Ishikawa (cell line): ENCODE data around the gene LIMK2.

Source experiments
- CEBPB ChIP-seq: IDR thresholded peaks from 2 replicates; pipeline ENCODE4 v1.6.1; 2012
- CREB1 ChIP-seq: IDR thresholded peaks from 2 replicates; pipeline ENCODE4 v1.6.1; 2012; ENCODE audit warnings: low read depth
- EGR1 ChIP-seq: IDR thresholded peaks from 2 replicates; pipeline ENCODE4 v1.6.1; 2012
- EP300 ChIP-seq: IDR thresholded peaks from 2 replicates; pipeline ENCODE4 v1.6.1; 2012; ENCODE audit warnings: borderline replicate concordance
- FOXM1 ChIP-seq: IDR thresholded peaks from 2 replicates; pipeline ENCODE4 v1.6.1; 2012; ENCODE audit warnings: low read depth, borderline replicate concordance
- NFIC ChIP-seq: IDR thresholded peaks from 2 replicates; pipeline ENCODE4 v1.6.1; 2012
- RAD21 ChIP-seq: IDR thresholded peaks from 2 replicates; pipeline ENCODE4 v1.6.1; 2012; ENCODE audit warnings: low read depth
- REST ChIP-seq: IDR thresholded peaks from 2 replicates; pipeline ENCODE4 v1.6.1; 2012; ENCODE audit warnings: low read depth, mild to moderate bottlenecking
- TAF1 ChIP-seq: IDR thresholded peaks from 2 replicates; pipeline ENCODE4 v1.6.1; 2012; ENCODE audit warnings: low read depth, mild to moderate bottlenecking
- TCF12 ChIP-seq: IDR thresholded peaks from 2 replicates; pipeline ENCODE4 v1.6.1; 2012; ENCODE audit warnings: low read depth
- TEAD4 ChIP-seq: IDR thresholded peaks from 2 replicates; pipeline ENCODE4 v1.6.1; 2012
- YY1 ChIP-seq: IDR thresholded peaks from 2 replicates; pipeline ENCODE4 v1.6.1; 2012; ENCODE audit warnings: low read depth
- ZBTB7A ChIP-seq: IDR thresholded peaks from 2 replicates; pipeline ENCODE4 v1.6.1; 2012; ENCODE audit warnings: low read depth
- TF ChIP-seq, protein P1 (sequence below): IDR thresholded peaks from 2 replicates; pipeline ENCODE4 v1.6.1; 2012
- TF ChIP-seq, protein P2 (sequence below): IDR thresholded peaks from 2 replicates; pipeline ENCODE4 v1.6.1; 2012

The LIMK2 gene

GRCh38 chr22:31274017-31274416 is 61.9 kb downstream of the LIMK2 start:
- TF ChIP-seq CREB1 = no peak
- TF ChIP-seq NFIC = no peak
- no peak for TF ChIP-seq ZBTB7A
- TF ChIP-seq TAF1 = no peak
- TF ChIP-seq TEAD4 = no peak
- no peak for TF ChIP-seq CEBPB
- no peak for TF ChIP-seq EP300
- TF ChIP-seq RAD21 = no peak
- no peak for TF ChIP-seq EGR1
- TF ChIP-seq YY1 = no peak
- TF ChIP-seq REST = no peak
- TF ChIP-seq, protein P1, sequence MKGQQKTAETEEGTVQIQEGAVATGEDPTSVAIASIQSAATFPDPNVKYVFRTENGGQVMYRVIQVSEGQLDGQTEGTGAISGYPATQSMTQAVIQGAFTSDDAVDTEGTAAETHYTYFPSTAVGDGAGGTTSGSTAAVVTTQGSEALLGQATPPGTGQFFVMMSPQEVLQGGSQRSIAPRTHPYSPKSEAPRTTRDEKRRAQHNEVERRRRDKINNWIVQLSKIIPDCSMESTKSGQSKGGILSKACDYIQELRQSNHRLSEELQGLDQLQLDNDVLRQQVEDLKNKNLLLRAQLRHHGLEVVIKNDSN = no peak
- TF ChIP-seq, protein P2, sequence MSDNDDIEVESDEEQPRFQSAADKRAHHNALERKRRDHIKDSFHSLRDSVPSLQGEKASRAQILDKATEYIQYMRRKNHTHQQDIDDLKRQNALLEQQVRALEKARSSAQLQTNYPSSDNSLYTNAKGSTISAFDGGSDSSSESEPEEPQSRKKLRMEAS = no peak
- no peak for TF ChIP-seq FOXM1
- no peak for TF ChIP-seq TCF12

GRCh38 chr22:31275018-31275417 is 62.9 kb downstream of the LIMK2 start:
- TF ChIP-seq, protein P2 = no peak
- no peak for TF ChIP-seq TCF12
- no peak for TF ChIP-seq EGR1
- no peak for TF ChIP-seq TEAD4
- TF ChIP-seq RAD21 = no peak
- TF ChIP-seq REST = no peak
- TF ChIP-seq, protein P1 = no peak
- no peak for TF ChIP-seq EP300
- no peak for TF ChIP-seq CREB1
- no peak for TF ChIP-seq YY1

GRCh38 chr22:31275576-31275975 is 63.5 kb downstream of the LIMK2 start:
- TF ChIP-seq RAD21 = no peak
- TF ChIP-seq TEAD4 = no peak
- TF ChIP-seq TCF12 = no peak
- no peak for TF ChIP-seq CEBPB
- no peak for TF ChIP-seq REST
- no peak for TF ChIP-seq FOXM1
- TF ChIP-seq, protein P1 = no peak
- no peak for TF ChIP-seq EP300
- TF ChIP-seq, protein P2 = no peak
- no peak for TF ChIP-seq TAF1
- no peak for TF ChIP-seq EGR1
- no peak for TF ChIP-seq YY1
- TF ChIP-seq ZBTB7A = no peak
- no peak for TF ChIP-seq CREB1
- no peak for TF ChIP-seq NFIC

DNA sequence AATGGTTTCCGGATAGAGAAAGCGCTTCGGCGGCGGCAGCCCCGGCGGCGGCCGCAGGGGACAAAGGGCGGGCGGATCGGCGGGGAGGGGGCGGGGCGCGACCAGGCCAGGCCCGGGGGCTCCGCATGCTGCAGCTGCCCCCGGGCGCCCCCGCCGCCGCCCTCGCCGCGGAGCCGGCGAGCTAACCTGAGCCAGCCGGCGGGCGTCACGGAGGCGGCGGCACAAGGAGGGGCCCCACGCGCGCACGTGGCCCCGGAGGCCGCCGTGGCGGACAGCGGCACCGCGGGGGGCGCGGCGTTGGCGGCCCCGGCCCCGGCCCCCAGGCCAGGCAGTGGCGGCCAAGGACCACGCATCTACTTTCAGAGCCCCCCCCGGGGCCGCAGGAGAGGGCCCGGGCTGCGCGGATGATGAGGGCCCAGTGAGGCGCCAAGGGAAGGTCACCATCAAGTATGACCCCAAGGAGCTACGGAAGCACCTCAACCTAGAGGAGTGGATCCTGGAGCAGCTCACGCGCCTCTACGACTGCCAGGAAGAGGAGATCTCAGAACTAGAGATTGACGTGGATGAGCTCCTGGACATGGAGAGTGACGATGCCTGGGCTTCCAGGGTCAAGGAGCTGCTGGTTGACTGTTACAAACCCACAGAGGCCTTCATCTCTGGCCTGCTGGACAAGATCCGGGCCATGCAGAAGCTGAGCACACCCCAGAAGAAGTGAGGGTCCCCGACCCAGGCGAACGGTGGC is 64.5 kb downstream of the LIMK2 start:
- TF ChIP-seq YY1 (no peak), ZBTB7A (no peak), FOXM1 (no peak), REST (no peak), NFIC (no peak), EP300 (no peak), RAD21 (no peak), CREB1 (no peak), EGR1 (no peak), TAF1 (no peak), TCF12 (no peak), CEBPB (no peak), TEAD4 (no peak)
- TF ChIP-seq, protein P1 = no peak
- TF ChIP-seq, protein P2 = no peak
